ENCODE measurements around the gene FGF2.
A peak's percentile ranks its signal among the peaks of the same experiment; 100 is the strongest.

The FGF2 gene

DNA sequence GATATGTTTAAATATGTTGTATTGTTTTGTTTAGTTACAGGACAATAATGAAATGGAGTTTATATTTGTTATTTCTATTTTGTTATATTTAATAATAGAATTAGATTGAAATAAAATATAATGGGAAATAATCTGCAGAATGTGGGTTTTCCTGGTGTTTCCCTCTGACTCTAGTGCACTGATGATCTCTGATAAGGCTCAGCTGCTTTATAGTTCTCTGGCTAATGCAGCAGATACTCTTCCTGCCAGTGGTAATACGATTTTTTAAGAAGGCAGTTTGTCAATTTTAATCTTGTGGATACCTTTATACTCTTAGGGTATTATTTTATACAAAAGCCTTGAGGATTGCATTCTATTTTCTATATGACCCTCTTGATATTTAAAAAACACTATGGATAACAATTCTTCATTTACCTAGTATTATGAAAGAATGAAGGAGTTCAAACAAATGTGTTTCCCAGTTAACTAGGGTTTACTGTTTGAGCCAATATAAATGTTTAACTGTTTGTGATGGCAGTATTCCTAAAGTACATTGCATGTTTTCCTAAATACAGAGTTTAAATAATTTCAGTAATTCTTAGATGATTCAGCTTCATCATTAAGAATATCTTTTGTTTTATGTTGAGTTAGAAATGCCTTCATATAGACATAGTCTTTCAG, 68.8 kb downstream of the FGF2 start:
- no peak for DNase-seq (ENCODE audit: low read depth)

DNA sequence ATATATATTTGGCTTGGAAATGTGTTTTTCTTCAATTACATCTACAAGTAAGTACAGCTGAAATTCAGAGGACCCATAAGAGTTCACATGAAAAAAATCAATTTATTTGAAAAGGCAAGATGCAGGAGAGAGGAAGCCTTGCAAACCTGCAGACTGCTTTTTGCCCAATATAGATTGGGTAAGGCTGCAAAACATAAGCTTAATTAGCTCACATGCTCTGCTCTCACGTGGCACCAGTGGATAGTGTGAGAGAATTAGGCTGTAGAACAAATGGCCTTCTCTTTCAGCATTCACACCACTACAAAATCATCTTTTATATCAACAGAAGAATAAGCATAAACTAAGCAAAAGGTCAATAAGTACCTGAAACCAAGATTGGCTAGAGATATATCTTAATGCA, 69.6 kb downstream of the FGF2 start:
- no peak for DNase-seq (ENCODE audit: low read depth)

DNA sequence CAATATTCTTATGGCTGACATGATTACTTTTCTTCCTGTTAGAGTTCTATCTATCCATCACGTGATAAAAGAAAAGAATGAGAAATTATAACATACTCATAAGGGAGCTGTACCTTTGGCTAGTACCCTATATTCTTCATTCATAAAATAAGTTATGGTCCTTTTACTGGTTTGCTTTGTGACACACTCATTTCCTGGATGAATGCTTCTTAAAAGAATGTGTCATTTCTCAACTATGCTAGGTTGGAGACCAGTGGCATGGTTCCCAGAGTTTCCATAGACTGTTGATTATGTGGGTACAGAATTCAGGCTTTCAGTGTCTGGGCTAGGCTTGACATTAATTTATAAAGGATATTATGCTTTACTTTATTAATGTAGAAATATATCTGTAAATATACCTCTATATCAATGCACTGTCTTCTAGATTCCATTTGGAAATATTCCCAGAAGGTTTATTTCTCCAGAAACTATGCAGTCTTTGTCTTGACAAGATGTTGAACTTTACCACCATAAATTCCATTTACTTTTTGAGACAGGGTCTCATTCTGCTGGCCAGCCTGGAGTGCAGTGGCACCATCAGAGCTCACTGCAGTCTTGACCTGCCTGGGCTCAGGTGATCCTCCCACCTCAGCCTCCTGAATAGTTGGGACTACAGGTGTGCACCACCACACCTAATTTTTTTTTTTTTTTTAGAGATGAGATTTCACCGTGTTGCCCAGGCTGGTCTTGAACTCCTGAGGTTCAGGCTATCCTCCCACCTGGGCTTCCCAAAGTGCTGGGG, 71.9 kb downstream of the FGF2 start:
- DNase-seq (ENCODE audit: low read depth): no peak

DNA sequence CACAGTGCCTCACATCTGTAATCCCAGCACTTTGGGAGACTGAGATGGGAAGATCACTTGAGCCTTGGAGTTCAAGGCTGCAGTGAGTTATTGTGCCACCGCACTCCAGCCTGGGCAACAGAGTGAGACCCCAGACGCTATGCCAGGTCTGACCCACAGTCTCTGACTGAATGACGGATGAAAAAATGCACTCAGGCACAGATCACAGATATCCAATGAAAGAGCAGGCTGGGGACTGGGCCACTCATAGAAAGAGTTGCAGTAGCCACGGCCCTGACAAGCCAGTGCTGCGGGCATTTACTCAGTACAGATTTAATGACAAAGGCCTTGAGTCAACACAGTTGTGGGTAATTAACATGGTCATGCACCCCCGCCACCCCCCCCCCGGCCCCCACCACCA, 73.1 kb downstream of the FGF2 start:
- no peak for DNase-seq (ENCODE audit: low read depth)

DNA sequence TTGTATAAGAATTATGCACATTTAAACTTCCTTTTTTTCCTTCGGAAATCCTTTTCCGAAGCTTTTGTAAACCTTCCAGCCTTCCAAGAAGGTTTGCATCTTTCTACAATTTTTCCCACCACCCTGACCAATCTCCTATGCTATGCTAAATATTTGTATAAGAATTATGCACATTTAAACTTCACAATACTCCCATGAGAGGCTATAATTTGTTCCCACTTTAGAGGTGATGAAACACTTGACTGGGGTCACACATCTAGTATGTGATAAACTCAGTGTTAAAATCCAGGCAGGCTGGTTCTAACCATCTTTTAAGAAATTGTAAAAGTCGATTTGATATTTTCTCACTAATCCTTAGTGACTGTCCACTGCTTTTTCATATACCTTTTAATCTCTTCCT, 73.7 kb downstream of the FGF2 start:
- DNase-seq (ENCODE audit: low read depth): no peak

DNA sequence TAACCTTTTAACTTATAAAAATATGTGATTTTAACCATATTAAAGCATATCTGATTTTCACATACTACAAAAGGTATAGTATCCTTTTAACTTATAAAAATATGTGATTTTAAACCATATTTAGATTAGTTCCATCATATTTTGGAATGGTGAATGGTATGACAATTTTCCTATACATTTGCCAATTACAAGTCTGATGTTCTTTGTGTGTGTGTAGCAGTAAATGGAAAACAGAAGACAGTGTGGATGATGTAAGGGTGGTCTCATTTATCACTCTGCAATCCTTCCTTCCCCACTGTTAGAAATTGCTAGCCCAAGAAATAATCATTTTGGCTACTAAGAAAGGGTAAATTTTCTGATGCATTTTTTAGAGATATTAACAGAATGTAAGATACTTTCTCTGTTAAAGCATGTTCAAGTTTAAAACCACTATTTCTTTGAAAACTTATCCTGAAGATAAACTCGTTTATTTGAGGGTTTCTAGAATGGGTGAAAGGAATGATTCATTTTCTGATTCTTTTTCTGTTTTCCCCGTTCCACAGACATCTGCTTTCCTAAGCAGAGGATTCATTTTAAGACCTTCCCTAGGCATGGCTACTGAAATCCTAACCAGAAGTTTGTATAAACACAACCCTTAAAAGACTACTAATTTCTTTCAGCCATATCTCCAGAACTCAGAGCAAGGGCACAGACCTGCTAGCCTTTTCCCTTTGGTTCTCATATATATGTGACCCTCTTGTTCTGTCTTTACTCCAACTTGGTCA, 74.8 kb downstream of the FGF2 start:
- no peak for DNase-seq (ENCODE audit: low read depth)

DNA sequence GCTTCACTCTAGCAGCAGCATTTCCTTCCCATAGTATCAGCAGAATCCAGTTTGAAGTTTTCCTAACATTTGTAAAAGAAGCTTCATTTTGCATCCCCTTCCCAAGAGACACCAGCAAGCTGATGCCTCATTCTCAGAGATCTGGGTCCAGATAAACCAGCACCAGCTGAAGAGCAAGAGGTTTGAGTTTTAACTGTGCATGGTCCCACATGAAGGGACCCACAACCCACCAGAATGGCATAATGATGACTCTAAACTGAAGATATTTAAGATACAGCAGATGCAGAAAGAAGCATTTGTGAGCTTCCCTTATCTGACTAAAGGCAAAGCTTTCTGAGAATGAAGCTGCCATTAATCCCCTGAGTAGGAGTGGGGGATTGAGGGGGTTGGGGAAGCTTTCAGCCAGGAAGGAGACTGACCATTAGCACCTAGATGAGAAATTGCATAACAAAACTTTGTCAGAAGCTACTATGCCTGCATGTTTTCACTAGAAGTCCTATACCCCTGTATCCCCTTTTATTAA, 77.2 kb downstream of the FGF2 start:
- DNase-seq (ENCODE audit: low read depth): no peak

DNA sequence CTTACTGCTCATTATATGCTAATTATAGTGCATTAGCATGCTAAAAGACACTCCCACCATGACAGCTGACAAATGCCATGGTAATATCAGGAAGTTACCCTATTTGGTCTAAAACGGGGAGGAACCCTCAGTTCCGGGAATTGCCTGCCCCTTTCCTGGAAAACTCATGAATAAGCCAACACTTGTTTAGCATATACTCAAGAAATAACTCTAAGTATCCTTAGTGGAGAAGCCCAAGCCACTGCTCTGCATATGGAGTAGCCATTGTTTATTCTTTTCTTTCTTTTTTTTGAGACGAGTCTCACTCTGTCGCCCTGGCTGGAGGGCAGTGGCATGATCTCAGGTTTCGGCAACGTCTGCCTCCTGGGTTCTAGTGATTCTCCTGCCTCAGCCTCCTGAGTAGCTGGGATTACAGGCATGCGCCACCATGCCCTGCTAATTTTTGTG, 80.3 kb downstream of the FGF2 start:
- DNase-seq (ENCODE audit: low read depth): no peak

DNA sequence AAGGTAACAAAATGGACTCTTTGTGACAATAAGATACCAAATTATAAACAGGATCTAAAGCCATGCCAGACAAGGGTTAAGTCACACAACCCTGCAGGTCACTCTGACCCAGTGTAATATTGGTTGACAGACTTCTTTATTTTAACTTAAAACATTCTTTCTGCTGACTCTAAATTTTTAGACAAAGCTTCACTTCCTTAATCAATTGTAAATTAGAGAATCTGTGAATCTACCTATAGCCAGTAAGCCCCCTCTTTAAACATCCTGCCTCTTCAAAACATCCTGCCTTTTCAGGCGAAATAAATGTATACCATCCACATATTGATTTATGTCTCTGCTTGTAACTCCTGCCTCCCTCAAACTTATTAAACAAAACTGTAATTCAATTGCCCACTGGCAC, 81.6 kb downstream of the FGF2 start:
- DNase-seq (ENCODE audit: low read depth): no peak

DNA sequence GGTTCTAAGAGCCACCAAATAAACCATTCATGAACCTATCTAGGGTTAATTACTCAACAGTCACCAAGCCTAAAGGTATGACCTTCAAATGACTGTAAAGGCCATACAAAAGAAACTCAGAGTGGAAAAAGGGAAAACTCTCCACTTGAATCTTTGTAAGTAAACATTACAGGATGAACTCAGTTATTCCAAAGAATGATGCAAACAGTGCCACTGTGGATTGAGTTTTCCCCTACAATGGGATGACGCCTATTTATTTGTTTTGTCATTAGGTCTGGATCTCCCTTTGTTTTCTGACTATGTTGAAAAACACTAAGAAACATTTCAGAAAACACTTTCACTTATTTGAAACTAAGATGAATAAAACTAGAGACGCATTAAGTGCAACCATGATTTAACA, 83.1 kb downstream of the FGF2 start:
- DNase-seq (ENCODE audit: low read depth): no peak

DNA sequence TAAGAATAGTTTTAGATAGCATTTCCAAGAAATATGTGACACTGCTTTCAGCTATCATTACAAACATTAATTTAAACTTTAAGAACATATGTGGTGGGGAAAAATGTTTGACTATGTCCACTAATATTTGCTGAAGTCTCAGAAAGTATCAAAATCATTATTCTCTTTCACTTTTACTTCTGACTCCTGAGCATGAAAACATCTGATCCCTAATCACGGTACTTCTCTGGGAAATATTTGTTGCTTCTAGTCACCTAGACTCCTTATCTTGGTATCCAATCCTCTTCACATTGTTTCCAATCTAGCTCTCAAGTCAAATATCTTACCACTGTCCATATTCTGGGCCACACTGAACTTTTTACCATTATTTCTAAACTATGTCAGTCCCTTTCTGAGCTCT, 85.0 kb downstream of the FGF2 start:
- DNase-seq (ENCODE audit: low read depth): no peak

DNA sequence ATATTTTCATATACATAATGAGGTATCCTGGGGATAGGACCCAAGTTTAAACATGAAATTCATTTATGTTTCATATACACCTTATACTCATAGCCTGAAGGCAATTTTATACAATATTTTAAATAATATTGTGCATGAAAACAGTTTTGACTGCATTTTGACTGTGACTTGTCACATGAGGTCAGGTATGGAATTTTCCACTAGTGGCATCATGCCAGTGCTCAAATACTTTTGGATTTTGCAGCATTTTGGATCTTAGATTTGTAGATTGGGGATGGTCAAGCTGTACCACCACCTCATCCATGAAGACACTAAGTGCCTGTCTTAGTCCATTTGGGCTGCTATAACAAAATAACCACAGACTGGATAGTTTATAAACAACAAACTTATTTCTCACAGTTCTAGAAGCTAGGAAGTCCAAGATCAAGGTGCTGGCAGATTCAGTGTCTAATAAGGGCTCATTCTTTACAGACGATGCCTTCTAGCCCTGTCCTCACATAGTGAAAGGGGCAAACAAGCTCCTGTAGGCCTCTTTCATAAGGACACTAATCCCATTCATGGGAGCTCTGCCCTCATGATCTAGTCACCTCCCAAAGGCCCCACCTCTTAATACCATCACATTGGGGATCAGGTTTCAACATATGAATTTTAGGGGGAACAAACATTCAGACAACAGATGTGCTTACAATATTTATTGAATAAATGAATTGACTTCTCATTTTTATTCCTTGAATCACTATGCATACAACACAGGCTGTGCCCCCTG, 86.4 kb downstream of the FGF2 start:
- no peak for DNase-seq (ENCODE audit: low read depth)

DNA sequence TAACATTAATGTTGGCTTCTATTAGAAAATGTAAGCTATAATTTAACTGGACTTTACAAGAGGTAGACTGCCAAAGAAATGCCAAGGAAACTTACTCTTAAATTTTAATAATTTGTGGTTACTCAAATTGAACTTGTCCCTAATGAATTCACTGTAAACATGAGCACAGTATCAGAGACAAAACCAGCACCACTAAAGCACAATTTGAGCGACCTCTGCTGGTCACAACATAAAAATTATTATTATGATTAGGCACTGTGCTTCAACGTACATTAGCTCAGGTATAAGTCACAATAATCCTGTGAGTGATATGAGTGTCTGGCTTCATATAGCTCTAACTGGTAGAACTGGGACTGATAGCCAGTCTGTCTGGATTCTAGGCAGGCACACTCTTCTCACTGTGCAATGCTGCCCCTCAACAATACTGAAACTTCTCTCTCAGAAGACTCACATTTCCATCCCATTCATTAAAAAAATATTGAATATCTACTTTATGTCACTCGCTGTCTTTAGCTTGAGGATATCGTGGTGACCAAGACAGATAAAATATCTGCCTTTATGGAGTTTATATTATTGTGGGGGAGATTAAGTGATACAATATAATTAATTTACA, 87.8 kb downstream of the FGF2 start:
- DNase-seq (ENCODE audit: low read depth): no peak

DNA sequence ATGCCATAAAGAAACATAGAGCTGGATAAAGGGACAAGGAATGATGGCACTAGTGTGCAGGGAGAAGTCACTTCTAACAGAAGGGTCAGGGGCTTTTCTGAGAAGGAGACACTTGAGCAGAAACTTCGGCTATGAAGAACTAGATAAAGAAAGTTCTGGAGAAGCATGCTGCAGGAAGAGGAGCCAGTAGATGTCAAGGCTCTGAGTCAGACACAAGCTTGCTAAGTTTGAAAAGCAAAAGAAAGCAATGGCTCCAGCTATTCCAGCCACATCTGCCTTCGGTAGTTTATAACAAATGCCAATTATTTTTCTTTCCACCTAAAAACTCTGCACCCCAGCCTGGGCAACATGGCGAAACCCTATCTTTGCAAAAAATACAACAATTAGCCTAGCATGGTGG, 88.3 kb downstream of the FGF2 start:
- no peak for DNase-seq (ENCODE audit: low read depth)

DNA sequence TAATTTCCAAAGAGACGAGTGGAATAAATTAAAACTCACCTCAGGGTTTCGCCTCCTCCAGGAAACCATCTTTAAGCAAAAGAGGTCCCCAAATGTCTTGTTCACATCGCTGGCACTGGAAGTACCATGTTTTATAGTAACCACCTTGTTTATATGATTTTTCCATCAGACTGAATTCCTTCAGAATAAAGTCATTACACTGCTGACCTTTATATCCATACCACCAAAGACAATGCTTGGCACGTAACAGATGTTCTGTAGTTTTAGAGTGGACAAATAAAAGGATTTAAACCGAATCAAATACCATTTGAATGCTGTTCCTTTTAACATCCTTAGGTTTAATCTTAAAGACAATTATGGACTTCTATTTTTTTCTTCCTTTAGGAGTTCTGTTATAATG, 91.1 kb downstream of the FGF2 start:
- no peak for DNase-seq (ENCODE audit: low read depth)

DNA sequence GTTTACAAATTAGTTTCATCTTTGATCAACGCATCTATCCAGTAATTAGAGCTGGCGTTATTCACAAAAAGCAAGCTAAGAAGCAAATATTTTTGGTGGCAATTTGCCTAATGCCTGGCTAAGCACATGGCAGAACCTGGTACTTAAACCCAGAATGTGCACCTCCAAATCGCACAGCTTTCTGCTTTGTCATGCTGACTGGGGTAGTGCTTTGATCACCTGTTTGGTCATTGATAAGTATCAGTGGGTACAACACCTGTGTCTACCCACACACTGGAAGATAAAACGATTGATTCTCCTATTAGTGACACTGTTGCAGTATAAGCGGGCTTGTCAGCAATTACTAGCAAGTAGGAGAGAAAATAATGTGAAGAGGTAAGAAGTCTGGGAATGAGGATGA, 93.8 kb downstream of the FGF2 start:
- no peak for DNase-seq (ENCODE audit: low read depth)

DNA sequence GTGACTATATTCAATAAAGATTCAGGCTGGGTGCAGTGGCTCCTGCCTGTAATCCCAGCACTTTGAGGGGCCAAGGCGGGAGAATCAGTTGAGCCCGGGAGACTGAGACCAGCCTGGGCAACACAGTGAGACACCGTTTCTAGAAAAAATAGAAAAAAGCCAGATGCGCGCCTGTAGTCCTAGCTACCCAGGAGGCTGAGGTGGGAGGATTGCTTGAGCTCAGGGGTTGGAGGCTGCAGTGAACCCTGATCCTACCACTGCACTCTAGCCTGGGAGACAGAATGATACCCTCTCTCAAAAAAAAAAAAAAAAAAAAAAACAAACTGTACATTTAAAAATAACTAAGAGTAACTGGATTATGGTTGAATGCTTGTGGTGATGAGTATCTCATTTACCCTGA, 94.7 kb downstream of the FGF2 start:
- DNase-seq (ENCODE audit: low read depth): no peak

DNA sequence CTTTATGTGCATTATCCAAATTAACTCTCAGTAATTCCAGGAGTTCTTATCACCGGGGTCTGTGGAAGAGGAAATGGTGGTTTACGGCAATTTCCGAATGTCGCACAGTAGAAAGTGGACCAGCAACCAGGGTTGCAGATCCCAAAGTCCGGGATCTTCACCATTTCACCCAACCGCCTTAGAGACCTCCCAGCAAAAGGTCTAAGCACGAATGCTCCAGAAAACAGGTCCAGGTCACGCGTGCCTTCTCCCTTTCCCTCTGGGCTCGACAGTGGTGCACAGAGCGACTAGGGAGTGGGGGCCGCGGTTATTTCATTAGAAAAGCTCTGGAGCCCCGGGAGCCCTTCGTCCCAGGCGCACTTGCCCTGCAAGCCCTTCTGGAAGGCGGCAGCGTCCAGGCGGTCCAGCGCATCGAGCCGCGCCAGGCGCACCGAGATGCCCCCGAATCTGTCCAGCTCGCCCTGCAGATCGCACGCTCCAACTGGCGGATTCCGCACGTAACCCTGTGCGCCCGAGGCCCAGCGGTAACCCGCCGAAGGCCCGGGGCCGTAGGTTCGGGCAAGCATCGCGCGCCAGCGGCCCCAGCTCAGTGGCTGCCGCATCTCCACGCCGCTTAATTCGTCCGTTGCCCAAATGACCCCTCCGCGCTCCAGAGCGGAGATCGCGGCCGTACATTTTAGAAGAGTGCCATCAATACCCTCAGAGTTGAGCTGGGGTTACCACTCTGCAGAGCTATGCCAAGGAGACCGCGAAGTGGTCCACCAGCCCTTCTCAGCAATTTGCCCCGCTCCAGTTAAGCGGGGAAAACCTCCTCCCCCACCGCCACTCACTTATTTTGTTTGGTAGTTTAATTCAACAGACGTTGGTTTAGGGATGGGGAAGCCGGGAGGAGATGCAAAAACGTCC, 95.6 kb downstream of the FGF2 start, which contains the start of gene NUDT6:
NUDT6 (minus strand) TSS at position 627 of the 906 bp plus-strand sequence; CDS start at position 602, 25 bp downstream.
- peak; percentile 5 for DNase-seq (ENCODE audit: low read depth)

DNA sequence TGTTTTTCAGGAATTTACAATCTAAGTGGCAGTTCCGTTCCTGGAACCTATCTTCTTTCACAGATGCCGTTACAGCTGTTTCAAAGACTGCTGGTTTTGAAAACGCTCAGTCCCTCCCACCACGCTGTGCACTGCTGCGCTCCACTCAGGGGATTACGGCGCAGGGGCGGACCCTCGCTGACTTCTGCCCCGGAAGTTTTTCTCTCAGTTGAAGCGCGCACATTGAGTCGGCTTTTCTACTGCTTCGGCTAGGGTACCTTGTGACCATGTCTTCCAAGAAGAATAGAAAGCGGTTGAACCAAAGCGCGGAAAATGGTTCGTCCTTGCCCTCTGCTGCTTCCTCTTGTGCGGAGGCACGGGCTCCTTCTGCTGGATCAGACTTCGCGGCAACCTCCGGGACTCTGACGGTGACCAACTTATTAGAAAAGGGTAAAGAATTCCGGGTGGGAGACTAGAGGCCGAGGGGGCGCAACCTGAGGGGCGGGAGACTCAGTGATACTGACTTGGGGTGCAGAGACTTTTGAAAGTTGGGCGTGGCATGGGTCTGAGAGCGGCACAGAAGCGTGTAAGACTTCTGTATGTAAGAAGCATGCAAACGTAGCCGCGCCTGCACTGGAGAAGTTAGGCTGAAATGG, 96.4 kb downstream of the FGF2 start:
- peak; percentile 78 for DNase-seq (ENCODE audit: low read depth)

DNA sequence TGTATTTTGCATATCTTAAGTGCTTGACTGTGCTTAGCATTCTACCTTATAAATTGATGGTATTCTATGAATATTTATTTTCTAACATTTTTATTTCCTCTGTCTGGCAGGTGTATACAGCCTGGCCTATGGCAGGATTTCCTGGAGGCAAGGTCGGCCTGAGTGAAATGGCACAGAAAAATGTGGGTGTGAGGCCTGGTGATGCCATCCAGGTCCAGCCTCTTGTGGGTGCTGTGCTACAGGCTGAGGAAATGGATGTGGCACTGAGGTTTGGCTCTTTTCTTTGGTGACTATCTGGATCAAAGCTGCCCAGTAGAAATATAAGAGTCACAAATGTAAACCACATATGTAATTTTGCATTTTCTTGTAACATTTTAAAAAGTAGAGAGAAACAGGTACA, 102.3 kb downstream of the FGF2 start:
- DNase-seq (ENCODE audit: low read depth): no peak
